Cardiac muscle cell (in vitro differentiated cells and primary cell): ENCODE results near the gene ANXA8L1. TPM values are rescaled to one million over a fixed set of nuclear protein-coding genes. Genes with fewer than 3 reads are reported as not detected.
"Not testable (repeated sequence)": the region's sequence is repeated elsewhere in the genome, so short reads cannot be mapped to it uniquely, and the experiment has no call there.

Experiments
- DNase-seq, 2 donors: peaks; one replicate each; pipeline versions ENCODE4 v3.0.0 to v3.0.0-alpha.2; 2010 to 2017; ENCODE audit warnings: low read depth in 1 of 2, low spot score in 1 of 2
- H3K27ac ChIP-seq: fragments of 200-600 bp; sonication (generic); 2 replicates; pipeline ENCODE4 v1.5.1; 2016
- H3K27me3 ChIP-seq: fragments of 200-600 bp; sonication (generic); 2 replicates; pipeline ENCODE4 v1.6.0; 2016; ENCODE audit warnings: control low read depth
- H3K36me3 ChIP-seq: fragments of 200-600 bp; sonication (generic); 2 replicates; pipeline ENCODE4 v1.5.1; 2016; ENCODE audit warnings: control low read depth
- H3K4me1 ChIP-seq: fragments of 200-600 bp; sonication (generic); 2 replicates; pipeline ENCODE4 v1.8.1; 2017; ENCODE audit warnings: low read depth, mild to moderate bottlenecking, mixed run types
- H3K4me3 ChIP-seq: fragments of 200-600 bp; sonication (generic); 2 replicates; pipeline ENCODE4 v1.5.1; 2016; ENCODE audit warnings: mild to moderate bottlenecking
- H3K9me3 ChIP-seq: fragments of 200-600 bp; sonication (generic); 2 replicates; pipeline ENCODE4 v1.5.1; 2017; ENCODE audit warnings: low read depth, mild to moderate bottlenecking, control low read depth
- polyA plus RNA-seq: library from polyadenylated mRNA; unstranded; fragments of >200 nt; fragmentation: Nextera tagmentation; extraction: Ambion mirVana; gene quantifications from 2 replicates; pipeline ENCODE4 v1.2.1, GENCODE V29; 2016
- total RNA-seq: library from RNA; depleted of rRNA; stranded (reverse); fragments of >200 nt; gene quantifications from 2 replicates; pipeline ENCODE4 v1.2.3, GENCODE V29; 2016
- TF ChIP-seq, protein P1 (sequence below): IDR thresholded peaks from 2 replicates; pipeline ENCODE4 v1.5.1; 2012; ENCODE audit warnings: low read depth, mild to moderate bottlenecking, low read length

The ANXA8L1 gene
- total and polyA plus RNA-seq, 2 experiments from 2014 or later, result 0.39 to 0.63 TPM

DNA sequence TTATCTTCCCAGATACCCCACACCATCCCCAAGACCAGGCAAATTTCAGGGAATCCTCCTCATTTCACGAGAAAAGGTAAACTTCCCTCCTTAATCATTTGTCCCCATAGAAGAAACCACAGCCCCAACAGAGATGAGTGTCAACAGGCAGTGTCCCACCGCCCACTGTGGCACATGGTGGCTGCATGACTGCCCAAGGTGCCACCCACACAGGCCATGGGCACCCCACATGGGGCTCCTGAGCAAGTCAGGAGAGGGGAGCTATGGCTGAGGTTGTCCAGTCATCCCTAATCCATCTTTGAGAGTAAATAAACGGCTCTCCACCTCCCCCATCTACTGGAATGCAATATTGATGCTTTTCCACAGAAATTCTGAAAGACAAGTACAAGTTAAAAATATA, 44.7 kb upstream of the ANXA8L1 start:
- Histone ChIP-seq H3K36me3 (no peaks in the 10 kb centered on the region), H3K4me1 (no peaks in the 10 kb centered on the region), H3K27ac (no peak overlapping the region), H3K4me3 (no peak overlapping the region), H3K27me3 (peaks cover 3% of the 10 kb centered on the region), H3K9me3 (no peaks in the 10 kb centered on the region)
- TF ChIP-seq, protein P1, sequence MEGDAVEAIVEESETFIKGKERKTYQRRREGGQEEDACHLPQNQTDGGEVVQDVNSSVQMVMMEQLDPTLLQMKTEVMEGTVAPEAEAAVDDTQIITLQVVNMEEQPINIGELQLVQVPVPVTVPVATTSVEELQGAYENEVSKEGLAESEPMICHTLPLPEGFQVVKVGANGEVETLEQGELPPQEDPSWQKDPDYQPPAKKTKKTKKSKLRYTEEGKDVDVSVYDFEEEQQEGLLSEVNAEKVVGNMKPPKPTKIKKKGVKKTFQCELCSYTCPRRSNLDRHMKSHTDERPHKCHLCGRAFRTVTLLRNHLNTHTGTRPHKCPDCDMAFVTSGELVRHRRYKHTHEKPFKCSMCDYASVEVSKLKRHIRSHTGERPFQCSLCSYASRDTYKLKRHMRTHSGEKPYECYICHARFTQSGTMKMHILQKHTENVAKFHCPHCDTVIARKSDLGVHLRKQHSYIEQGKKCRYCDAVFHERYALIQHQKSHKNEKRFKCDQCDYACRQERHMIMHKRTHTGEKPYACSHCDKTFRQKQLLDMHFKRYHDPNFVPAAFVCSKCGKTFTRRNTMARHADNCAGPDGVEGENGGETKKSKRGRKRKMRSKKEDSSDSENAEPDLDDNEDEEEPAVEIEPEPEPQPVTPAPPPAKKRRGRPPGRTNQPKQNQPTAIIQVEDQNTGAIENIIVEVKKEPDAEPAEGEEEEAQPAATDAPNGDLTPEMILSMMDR, result no peak
- no peak for DNase-seq

DNA sequence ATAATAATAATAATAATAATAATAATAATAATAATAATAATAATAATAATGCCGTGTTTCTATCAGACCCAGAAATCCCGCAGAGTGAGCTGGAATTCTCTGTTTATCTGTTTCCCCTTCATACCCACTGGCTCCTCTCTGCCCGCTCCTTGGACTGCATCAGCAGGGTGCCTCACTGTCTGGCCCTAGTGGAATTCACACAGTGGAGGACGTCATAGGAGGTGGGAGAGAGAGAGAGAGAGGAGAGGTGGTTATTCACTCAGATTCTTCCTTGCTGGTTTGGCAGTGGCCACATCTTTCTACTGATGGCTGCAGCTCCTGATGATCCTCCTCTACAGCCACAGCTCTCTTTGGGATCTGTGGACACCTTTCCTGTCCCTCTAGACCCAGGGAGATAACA, 10.1 kb upstream of the ANXA8L1 start:
- not testable (repeated sequence) for H3K9me3 ChIP-seq, H3K4me1 ChIP-seq, H3K4me3 ChIP-seq, H3K36me3 ChIP-seq, H3K27me3 ChIP-seq, H3K27ac ChIP-seq
- DNase-seq, result peak in 1 of 2 donors; percentile 2

DNA sequence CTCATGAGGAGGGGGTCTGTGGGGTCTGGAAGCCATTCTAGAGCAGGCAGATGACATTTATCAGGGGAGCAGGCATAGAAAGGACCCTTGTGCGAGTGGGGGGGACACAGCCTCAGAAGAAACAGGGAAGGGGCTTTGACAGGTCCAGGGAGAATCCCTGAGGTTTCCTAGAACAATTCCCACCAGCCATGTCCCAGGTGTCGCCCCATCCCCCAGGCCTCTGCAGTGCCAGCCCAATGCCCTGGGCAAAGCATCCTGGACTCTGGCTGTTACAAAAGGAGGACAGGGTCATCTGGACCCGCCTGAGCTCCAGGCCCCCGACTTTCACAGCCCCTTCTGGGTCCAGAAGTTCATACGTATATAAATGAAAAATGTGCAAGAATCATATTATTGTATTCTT, 8.4 kb upstream of the ANXA8L1 start:
- not testable (repeated sequence) for H3K36me3 ChIP-seq, H3K27ac ChIP-seq, H3K4me3 ChIP-seq, DNase-seq, H3K9me3 ChIP-seq, H3K4me1 ChIP-seq, H3K27me3 ChIP-seq

DNA sequence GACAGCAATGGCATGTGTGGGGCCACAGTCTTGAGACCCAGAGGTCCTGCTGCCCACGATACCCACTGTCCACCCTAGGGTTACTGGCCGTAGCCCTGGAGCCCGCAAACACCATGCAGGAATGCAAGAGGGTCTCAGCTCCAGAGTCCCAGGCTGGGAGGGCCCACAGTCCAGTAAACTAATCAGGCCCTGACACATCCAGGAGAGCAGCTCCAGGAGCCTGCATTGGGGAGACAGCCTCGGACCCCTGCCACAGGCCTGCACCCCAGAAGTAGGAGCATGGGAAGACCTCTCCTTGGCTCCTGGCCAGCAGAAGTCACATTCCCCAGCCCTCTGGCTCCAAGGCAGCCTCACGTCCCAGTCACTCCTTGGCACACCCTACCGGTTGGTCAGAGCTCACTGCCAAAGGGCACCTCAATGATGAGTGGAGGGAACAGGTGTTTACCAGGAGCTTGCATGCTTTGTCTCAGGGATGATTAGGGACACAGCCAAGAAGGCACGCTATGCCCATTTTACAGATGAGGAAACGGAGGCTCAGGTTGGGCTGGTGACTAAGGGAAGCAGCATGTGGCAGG, 7.8 kb upstream of the ANXA8L1 start:
- DNase-seq, H3K4me1 ChIP-seq, H3K27me3 ChIP-seq, H3K9me3 ChIP-seq, H3K36me3 ChIP-seq, H3K4me3 ChIP-seq, H3K27ac ChIP-seq: not testable (repeated sequence)

DNA sequence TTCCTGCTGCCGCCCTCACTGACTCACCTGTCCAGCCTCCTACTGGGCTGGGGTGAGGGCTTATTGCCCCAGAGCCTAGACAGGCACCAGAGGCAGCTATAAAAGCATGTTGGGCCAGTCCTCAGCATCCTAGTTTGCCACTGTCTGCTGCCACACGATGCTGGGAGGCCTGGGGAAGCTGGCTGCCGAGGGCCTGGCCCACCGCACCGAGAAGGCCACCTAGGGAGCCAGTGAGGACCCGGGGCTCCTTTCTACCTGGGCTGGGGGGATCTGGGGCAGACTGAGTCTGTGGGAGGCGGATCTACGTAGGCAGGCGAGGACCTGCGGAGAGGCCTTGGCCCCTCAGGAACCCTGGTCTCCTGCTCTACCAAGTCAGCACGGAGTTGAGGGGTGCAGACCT, 6.6 kb upstream of the ANXA8L1 start:
- not testable (repeated sequence) for H3K36me3 ChIP-seq, H3K9me3 ChIP-seq, DNase-seq, H3K4me3 ChIP-seq, H3K27me3 ChIP-seq, H3K27ac ChIP-seq, H3K4me1 ChIP-seq

DNA sequence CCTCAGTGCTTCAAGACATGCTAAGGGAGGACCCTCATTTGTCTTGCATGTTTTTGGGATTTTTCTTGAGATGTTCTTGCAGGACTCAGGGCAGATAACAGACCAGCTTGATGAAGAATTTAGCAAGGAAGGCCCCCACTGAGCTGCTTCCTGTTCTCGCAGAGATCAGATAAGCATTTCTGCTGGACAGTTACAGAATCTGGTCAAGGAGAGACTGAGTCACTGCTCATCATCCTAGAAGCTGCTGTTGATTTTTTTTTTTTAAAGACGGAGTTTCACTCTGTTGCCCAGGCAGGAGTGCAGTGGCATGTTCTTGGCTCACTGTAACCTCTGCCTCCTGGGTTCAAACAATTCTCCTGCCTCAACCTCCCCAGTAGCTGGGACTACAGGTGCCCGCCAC, 1.2 kb upstream of the ANXA8L1 start:
- not testable (repeated sequence) for H3K27me3 ChIP-seq, DNase-seq, H3K27ac ChIP-seq, H3K9me3 ChIP-seq, H3K4me3 ChIP-seq, H3K4me1 ChIP-seq, H3K36me3 ChIP-seq

DNA sequence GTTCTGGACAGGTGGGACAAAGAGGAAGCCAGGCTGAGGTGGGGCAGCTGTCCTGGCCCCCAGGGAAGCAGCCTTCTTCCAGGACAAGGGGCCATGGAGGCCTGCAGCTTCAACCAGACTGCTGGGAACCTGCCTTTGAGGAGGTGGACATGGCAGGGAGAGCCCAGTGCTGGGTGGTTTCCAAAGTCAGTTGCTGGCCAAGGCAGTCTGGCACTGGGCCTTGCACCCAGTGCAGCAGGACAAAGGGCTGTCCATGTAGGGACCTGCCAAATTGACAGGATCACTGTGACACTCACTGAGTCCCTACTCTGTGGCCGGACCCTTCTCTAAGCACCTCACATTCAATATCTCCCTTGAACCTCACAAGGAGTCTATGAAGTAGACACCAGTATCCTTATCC, 1.4 kb downstream of the ANXA8L1 start:
- H3K27me3 ChIP-seq, H3K9me3 ChIP-seq, DNase-seq, H3K27ac ChIP-seq, H3K4me3 ChIP-seq, H3K36me3 ChIP-seq, H3K4me1 ChIP-seq: not testable (repeated sequence)

DNA sequence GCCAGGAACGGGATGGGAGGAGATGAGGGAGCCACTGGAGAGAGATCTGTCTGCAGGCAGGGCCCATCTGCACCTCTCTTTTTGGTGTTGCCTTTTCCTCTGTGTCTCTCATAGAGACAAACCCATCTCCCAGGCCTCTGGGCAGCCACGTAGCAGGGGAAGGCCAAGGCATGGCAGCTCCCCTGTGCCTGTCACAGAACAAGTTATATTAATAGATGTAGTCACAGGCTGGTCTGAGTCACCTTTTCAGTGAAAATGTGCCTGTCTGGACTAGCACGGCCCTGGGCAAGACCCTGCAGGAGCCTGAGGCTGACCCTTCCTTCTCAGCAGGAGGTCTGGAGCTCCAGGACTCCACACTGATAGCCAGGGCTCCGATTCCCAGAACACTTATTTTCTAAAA, 2.1 kb downstream of the ANXA8L1 start:
- not testable (repeated sequence) for H3K27me3 ChIP-seq, DNase-seq, H3K9me3 ChIP-seq, H3K36me3 ChIP-seq, H3K4me3 ChIP-seq, H3K4me1 ChIP-seq, H3K27ac ChIP-seq

DNA sequence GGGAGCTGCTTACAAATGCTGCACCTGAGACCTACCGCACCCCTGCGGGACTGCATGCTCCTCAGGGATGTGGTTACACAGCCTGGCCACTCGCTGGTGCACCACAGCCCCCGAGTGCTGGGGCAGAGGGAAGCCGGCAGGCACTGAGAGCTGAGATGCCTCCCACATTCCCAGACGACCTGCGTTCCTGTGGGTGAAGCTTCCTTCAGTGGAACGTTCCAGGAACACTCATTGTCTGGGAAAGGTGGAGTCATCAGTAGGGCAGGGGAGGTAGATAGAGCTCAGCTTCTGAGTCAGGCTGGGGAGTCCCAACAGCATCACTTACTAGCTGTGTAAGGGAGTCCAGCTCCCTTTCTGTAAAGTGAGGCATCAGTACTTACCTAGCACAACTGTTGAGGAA, 2.5 kb downstream of the ANXA8L1 start:
- not testable (repeated sequence) for H3K4me3 ChIP-seq, H3K27me3 ChIP-seq, H3K36me3 ChIP-seq

DNA sequence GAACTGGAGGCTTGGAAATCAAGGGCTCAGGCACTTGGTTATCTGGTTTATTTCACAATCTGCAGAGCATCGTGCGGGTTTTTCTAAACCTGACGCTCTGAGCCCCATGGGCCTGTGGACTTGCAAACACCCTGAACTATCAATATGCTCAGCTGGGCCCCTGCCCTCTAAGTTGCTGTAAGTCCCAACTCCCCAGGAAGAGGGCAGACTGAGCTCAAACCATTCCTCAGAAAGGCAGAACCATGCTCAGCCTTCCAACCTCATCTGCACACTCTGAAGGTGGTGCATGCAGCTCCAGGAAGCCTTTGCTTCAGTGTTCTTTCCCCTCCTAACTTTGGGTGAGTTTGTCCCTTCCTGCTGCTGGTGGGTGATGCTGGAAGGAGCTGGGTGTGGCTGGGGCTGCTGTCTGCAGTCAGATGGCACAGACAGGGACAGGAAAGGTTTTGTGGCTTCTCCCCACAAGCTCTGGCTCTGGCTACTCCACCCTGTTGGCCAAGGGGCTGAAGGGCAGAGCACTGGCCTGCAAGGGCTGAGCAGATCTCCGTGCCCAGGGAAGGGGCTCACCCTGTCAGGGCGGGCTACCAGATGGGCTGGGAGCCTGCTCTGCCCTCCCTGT, 3.8 kb downstream of the ANXA8L1 start:
- not testable (repeated sequence) for H3K27ac ChIP-seq, H3K36me3 ChIP-seq, H3K4me1 ChIP-seq, H3K9me3 ChIP-seq, H3K27me3 ChIP-seq, H3K4me3 ChIP-seq, DNase-seq

More for the DNA sequence above, 2.5 kb downstream of the ANXA8L1 start:
- H3K9me3 ChIP-seq, H3K4me1 ChIP-seq, DNase-seq, H3K27ac ChIP-seq: not testable (repeated sequence)

DNA sequence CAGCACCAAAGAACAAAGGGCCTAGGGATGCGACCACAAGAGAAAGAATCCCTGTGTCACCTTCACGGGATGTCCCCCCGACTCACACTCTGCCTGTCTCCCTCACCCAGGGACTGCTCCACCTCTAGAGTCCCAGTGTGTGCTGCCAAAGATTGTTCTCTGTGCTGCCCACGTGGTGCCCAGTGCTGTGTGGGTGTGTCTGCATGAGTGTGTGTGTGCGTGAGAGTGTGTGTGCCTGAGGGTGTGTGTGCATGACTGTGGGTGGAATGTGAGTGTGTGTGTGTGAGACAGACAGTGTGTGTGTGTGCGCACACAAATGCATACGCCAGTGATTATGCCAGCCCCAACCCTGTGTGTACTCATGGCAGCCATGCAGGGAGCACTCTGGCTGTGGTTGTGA, 10.3 kb downstream of the ANXA8L1 start:
- H3K4me3 ChIP-seq, H3K27ac ChIP-seq, H3K4me1 ChIP-seq, DNase-seq, H3K36me3 ChIP-seq, H3K27me3 ChIP-seq, H3K9me3 ChIP-seq: not testable (repeated sequence)

DNA sequence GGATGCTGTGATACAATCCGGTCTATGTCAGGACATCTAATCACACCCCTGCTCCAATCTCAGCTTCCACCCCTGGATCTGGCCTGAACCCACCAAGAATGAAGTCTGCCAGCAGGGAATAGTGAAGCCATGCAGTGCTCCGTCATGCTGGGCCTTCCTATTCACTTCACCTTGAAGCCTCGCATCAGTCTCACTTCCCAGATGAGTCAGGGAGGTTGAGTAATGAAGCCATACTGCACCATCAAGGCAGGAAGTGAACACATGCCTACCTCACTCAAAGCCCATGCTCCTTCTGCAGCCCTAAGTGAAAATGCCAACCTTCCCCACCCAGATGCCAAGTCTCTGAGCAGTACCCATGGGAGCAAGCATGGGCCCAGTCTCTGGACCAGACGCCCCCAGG, 11.1 kb downstream of the ANXA8L1 start:
- not testable (repeated sequence) for DNase-seq, H3K9me3 ChIP-seq, H3K27ac ChIP-seq, H3K4me1 ChIP-seq, H3K4me3 ChIP-seq, H3K36me3 ChIP-seq, H3K27me3 ChIP-seq

DNA sequence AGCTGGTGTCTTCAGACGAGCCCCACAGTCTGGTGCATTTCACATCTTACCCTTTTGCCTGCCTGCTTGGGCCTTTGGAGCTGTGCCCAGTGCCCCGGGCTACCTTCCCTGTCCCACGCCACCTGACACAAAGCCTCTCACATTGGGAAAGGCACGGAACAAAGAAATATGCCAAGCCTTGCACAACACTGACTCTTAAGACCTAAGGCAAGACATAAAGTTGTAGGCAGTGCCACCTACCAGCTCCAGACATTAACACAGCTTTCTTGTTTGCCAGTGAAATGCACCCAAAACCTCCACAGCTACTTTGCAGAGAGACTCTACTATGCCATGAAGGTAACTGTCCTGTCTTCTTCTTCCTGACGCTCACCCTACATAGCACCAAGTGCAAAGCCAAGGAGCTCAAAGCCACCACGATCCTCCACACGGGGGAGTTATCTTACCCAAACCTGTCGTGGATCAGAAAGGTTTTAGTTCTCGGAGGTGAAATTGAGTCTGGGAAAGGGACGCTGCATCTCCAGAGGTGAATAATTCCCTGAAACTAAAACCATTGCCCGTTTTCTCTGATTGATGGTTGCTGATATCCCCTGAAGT, 11.8 kb downstream of the ANXA8L1 start:
- not testable (repeated sequence) for H3K27ac ChIP-seq, H3K9me3 ChIP-seq, H3K36me3 ChIP-seq, DNase-seq, H3K27me3 ChIP-seq, H3K4me3 ChIP-seq, H3K4me1 ChIP-seq
